Measurements from ENCODE around the gene TLK1.

The TLK1 gene

GRCh38 chr2:171169333-171169732, 8.6 kb upstream of the TLK1 start:
- no peak for DNase-seq

GRCh38 chr2:171167352-171167997, 6.8 kb upstream of the TLK1 start:
- DNase-seq, result no peak

- no peak for DNase-seq
Measured at GRCh38 chr2:171166328-171166983, 5.8 kb upstream of the TLK1 start.

DNA sequence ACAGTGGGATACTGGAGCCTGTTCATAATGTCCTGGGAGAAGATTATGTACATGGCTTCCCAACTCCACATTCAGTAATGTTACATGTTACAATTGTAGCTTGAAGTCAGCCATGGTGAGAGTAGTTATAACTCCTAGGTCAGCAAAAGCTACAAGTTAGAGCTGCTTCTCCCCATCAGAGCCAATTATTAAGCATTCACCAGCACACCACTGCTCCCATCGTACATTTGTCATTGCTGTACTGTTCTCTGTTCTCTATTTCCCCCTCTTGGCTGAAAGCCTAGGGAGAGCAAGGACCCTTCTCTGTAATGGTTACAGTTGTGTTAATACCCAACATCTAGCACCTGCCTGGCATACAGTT, 5.3 kb upstream of the TLK1 start:
- DNase-seq, result no peak

- DNase-seq, result no peak
Measured at GRCh38 chr2:171163261-171163660, 2.6 kb upstream of the TLK1 start.

- DNase-seq, result peak; percentile 31 to 41
Measured at GRCh38 chr2:171162522-171163197, 2.0 kb upstream of the TLK1 start.

- peak; percentile 64 to 78 for DNase-seq
Measured at GRCh38 chr2:171160956-171161740, 455 bp upstream of the TLK1 start.

DNA sequence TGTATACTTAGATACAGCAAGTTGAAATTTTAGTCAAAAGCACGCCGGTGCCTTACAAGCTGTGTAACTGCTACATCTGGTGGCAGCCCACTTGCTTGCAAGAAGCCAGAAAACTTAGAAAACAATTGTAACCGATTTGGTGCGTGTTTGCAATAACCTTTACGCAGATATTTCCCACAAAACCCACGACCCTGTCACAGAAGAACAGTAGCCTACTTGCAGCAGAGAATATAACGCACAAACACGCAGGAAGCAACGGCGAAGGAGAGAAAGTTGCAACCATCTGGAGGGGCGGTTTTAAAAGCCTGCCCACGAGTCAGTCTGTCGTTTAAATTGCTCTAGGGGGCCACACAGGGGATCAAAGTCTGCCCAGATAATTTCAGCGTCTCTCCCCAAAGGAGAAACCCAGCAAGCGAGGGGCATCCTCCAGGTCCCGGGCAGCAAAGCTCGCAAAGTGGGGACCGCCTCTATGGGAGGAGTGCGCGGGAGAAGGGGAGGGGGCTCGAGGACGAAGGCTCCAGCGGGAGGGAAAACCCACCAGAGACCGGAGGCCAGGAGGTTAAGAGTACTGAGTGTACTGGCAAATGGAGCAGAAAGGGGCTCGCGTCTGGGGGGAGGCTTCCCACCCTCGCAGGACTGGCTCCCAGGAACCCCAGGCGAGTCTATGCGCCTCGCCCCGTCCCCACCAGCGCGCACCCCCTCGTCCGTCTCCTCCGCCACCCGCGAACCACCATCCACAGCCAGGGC, 1.1 kb downstream of the TLK1 start:
- peak in 1 of 2 experiments; percentile 46 for DNase-seq

GRCh38 chr2:171158790-171159371, 1.8 kb downstream of the TLK1 start:
- DNase-seq, result no peak

DNA sequence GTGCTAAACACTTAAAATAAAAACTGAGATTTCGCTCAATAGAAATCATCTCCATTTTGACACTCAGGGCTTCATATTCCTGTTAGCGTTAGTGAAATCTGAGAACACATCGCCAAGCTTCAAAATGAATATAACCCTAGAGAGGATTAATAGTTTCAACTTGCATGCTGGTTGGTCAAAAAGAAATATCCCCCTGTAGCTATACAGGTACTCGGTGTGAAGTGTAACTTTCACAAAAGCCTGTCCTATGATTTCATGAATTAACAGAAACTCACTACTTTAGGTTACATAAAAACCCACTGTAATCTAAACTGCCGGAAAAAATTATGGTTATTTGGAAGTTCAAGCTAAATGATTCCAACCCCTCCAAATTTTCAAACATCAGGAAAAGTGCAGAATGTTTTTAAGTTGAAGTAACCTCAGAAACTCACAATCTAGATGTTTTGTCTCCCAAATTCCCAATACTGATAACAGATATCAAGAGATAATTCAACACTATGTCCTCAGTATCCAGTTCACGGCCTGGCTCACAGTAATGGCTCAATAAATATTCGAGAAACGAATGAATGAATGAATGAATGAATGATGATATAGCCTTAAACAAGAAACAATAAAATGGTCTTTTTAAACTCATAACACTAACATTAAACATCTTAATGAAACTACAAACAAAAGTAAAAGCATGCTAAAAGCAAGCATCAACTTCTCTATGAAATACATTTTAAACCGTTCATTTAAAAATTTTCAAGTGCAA, 2.5 kb downstream of the TLK1 start:
- DNase-seq, result peak in 1 of 2 experiments; percentile 12

- no peak for DNase-seq
Measured at GRCh38 chr2:171157109-171157500, 3.6 kb downstream of the TLK1 start.

DNA sequence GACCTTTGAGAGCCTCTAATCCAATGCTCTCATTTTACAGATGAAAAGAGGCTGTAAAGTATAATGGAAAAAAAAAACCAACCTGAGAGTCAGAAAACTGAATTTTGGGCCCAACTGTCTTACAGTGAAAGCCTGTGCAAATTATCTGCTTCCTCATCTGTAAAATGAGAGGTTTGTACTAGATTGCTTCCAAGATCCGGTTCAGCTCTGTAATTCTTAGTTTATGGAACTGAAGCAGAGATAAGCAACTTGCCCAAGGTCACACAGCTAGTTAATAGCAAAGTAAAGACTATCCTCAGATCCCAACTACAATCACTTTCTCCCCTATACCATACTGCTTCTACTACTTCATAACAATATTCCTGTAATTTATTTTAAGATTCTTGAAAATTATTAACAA, 6.3 kb downstream of the TLK1 start:
- DNase-seq, result peak; percentile 39 to 55

DNA sequence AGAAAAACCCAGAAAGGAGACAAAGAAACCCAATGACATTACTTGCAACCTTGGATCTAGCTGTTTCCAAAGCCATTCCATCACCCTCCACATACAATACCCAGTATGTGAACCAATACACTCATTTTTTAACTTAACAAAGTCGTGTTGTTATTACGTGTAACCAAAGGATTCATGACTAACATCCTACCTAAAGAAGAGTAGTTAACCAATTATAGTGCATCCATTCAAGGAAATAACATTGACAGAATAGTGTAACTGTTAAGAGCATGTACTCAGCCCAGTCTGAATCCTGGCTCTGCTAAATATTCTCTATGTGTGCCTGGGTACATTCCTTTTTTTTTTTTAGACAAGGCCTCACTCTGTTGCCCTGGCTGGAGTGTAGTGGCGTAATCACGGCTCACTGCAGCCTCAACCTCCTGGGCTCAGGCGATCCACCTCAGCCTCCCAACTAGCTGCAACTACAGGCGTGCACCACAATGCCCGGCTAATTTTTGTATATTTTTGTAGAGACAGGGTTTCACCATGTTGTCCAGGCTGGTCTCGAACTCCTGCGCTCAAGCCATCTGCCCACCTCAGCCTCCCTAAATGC, 9.9 kb downstream of the TLK1 start:
- DNase-seq, result no peak

- DNase-seq, result no peak
Measured at GRCh38 chr2:171149986-171150693, 10.6 kb downstream of the TLK1 start.

DNA sequence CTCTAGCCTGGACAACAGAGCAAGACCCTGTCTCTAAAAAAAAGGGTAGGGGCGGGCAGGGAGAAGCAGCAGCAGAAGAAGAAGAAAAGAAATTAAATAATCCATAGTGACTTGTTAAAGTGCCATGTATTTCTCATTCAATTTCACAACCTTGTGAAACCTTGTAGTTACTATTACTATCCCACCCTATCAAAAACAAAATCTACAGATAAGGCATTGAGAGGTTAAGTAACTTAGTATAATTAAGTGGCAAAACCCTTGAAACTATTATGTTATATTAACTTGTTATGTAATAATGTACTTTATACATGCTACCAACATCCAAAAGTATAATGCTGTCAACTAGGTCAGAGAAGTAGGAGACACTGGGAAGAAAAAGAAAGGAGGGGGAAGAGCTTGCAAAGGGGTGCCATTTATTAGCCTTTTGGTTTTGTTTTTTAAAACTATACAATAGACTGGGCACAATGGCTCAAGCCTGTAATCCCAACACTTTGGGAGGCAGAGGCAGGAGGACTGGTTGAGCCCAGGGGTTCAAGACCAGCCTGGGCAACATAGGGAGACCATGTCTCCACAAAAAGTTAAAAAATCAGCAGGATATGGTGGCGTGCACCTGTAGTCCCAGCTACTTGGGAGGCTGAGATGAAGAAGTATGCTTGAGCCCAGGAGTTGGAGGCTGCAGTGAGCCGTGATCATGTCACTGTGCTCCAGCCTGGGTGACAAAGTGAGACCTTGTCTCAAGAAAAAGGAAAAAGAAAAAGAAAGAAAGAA, 11.3 kb downstream of the TLK1 start:
- no peak for DNase-seq

DNA sequence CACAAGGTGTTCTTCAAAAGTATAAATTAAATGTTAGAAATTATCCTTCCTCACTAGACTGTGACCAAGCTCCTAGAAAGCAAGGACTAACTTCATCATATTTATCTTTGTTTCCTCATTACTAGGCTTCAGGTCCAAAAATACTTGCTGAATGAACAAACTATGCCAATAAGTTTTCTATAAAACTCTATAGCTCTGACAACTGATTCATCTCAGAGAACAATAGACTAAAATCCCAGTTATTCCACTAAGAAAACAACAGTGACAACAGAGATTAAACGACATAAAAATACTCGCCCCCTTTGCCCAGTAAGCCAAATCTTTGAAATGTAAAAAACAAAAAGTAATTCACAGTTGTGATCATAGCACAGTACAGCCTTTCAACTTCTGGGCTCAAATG, 13.6 kb downstream of the TLK1 start:
- DNase-seq, result no peak

- peak; percentile 85 to 90 for DNase-seq
Measured at GRCh38 chr2:171146633-171147032, 14.1 kb downstream of the TLK1 start.

GRCh38 chr2:171146071-171146470, 14.6 kb downstream of the TLK1 start:
- no peak for DNase-seq

DNA sequence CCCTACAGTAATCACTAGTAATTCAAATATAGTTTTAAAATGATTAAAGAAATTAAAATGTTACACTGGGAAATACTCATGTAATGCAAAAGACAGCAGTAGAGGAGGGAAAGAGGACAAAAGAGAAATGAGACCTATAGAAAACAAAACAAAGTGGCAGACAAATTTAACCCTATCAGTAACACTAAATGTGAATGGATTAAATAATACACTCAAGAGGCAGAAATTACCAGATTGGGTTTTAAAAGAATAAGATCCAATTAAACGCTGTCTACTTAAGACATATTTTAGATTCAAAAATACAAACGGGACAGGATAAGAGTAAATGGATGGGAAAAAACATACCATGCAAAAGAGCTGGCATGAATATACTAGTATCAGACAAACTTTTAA, 17.0 kb downstream of the TLK1 start:
- no peak for DNase-seq

- no peak for DNase-seq
Measured at GRCh38 chr2:171142398-171142797, 18.3 kb downstream of the TLK1 start.
